HG03354 (cell line): ENCODE measurements around the gene HSF5.

Experiments used
- ATAC-seq: cut with Tn5 transposase; IDR thresholded peaks from one replicate; pipeline ENCODE4 v1.9.1; 2021; ENCODE audit warnings: mild to moderate bottlenecking; ENCODE audit not compliant: unreplicated experiment, poor library complexity, severe bottlenecking

The HSF5 gene

DNA sequence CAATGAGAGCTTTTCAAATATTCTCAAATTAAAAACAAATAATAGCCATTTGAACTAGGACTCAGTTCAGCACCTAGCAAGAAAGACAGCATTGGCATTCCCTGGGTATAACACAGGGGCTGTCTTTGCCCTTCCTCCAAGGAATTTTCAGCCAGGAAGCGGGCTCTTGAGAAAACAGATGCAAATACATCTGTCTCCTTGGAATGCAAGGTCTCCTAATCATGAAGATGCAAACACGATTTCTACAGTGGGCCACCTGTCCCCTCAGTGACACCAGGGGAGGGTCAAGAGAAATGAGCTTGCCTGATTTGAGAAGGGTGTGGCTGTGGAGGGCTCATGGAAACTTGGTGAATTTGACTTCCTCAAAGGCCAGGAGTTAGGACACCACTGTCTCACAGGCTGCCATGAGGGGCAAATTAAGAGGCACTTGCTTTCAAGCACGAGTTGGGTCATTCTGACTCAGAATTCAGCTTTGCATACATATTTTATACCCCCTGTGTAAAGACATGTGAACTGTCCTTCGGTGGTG is 111.7 kb downstream of the HSF5 start:
- ATAC-seq = no peak

DNA sequence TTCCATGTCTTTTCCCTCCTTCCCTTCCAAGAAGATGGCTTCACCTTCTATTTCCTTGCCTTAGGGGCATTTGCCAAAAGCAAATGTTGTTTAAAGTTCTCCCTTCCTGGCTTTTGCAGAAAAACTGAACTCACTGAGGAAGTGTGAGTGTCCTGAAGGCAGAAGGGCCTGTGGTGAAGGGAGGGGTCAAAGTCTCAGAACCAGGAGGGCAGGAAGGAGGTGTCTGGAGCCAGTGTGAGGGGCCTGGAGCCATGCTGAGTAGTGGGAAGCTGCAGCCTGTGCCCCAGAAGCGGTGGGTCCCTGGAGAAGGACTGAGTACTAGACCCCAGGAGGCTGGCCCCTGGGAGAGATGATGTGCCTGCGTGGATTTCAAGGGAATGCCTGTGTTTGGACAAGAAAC is 112.4 kb downstream of the HSF5 start:
- no peak for ATAC-seq

DNA sequence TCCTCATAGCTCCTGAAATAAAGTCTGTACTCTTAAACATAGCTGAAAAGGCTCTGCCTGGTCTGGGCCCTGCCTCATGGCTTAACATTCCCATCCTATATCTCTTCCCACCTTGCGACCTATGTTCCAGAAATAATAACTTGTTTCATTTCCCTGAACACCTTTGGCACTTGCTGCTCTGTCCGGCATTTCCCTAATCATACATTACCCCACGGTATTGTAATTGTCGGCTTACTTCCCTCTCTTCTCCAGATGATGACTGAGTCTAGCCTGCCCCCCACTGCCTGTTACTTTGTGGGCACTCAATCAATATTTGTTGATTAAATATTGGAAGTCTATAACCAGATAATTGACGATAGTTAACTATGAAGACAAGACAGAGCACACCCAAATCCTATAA is 113.0 kb downstream of the HSF5 start:
- no peak for ATAC-seq

DNA sequence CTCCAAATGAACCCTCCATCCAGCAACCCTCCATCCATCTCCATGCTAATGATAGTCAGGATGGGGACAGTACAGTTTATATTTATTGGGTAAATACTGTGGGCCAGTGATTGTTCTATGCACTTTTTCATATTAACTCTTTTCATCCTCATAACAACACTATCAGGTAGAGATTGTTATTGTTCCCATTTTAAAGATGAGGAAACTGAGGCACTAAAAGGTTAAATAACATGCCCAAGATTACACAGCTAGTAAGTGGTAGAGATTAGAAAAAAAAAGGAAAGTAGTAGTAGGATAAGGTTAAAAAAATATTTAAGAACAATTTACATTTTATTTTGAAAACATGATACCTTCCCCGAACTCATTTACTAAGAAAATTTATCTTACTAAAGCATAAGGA is 114.3 kb downstream of the HSF5 start:
- ATAC-seq = no peak

DNA sequence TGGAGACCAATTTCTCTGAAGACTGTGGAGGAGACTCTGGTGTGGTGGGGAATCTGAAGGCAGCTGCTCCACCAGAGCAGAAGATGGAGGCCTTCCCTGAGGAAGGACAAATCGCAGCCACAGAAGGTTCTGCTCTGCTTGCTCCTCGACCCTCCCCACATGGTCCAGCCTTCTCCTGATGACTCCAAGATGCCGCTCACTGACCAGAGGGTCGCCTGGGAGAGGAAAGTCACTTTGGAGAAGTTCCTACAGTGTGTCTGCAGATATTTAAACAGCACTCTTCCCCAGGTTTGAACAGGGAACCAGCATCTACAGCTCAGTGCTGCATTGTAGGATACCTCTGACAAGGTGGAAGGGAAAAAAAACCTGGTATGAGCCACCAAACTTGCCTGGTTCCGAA is 115.2 kb downstream of the HSF5 start:
- ATAC-seq = no peak

DNA sequence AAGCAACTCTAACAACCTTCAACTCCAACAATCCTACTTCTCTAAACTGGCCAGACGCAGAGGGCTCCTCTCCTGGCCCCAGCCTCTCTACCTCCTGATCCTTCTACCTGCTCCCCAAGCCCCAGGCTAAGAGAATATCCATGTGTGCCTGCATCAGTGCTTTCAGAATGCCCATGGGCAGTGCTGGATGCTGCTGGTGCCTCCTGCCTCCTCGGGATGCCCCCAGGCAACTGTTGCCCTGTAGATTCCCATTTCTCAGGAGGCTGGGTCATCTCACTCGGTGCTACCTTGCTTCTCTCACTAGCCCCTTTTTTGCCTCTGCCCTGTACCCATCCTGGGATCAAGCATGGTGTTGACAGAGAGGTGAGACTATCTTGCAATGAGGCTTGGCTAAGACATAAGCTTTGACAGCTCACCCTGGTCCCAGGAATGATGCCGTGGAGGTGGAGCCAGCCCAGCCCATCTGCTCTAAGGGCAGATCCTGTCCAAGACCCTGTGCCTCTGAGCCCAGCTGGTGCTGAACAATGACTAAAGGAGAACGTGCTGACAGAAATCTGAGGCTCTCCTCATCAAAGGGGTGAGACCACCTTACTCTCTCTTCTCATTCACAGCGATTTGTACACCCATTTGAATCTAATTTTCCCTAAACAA is 116.8 kb downstream of the HSF5 start:
- ATAC-seq = no peak

DNA sequence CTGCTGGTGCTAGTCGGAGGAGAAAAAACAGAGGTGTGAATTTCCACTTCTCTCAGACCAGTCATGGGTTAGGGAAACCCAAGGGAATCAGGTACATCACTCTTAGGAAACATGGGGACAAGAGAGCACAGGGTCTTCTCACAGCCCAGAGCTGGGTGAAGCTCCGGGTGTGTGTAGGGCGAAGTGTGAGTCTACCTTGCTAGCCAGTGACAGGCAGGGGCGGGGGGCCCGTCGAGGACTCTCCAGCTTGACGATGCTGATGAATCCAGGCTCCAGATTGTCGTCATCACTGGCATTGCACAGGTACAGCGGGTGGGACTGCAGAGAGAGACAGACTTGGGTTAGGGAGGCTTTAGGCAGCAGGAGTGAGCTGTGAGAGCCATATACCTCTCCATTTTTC is 117.5 kb downstream of the HSF5 start:
- ATAC-seq = no peak

DNA sequence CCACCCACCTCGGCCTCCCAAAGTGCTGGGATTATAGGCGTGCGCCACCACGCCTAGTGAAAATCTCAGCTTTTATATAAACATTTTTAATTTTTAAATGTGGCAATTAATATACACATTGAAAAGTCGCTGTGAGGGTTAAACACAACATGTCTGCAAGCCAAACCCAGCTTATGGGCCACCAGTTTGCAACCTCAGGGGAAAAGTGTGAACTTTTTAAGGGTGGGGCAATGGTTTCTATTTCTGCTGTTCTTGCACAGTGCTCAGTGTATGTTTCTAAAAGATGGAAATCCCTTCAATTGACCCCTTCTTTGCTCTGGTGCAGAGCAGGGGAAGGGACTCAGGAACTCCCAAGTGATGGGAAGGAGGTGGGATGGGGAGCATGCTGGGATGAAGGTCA is 117.9 kb downstream of the HSF5 start:
- ATAC-seq = no peak
